Measurements from ENCODE around the gene NUBP2.

The NUBP2 gene

DNA sequence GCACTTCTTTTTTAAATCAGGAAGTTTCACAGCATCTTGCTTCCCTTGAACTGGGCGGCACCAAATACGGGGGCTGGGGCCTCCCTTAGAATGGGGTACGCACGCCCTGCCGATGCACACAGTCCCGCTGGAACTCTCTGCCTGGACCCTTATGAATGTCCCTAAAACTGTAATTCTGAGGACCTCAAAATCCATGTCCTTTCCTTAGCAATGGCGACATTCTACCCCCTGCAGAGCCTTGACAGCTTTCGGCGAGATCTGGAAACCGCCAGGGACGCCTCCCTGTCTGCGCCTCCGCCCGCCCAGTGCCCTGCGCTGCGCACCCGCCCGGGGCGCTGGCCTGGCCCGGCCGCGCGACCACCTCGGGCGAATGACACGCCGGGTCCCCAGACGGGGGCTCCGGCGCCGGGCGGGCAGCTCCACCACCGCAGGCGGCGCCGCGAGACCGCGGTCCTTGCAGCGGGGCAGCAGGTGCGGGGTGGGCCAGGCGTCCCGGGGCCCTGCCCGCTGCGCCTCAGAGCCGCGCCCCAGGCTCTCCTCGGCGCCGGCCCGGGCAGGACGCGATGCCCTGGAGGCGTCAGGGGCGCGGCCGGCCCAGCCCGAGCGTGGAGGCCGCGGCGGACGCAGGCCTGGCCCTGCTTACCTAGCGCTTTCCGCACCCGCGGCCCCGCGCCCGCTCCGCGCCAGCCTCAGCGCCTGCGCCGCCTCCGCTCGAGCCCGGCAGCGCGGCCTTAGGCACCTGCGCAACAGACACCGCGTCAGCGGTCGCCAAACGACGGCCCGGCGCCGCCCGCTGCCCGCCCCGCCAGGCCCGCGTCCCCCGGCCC lies 43.3 kb downstream of the NUBP2 start:
- Mint-ChIP-seq H3K27ac (no peak overlapping the region), H3K27me3 (ENCODE audit: low read depth, poor library complexity) (peaks cover 15% of the 10 kb centered on the region), H3K9me3 (no peaks in the 10 kb centered on the region), H3K4me1 (peaks cover 40% of the 10 kb centered on the region), H3K4me3 (peak overlapping the region; percentile 81), H3K36me3 (ENCODE audit: low read depth) (peaks cover 16% of the 10 kb centered on the region)
- no peak for TF ChIP-seq CTCF (IDR thresholded peaks at IDR 0.05)
- peak; percentile 46 for DNase-seq

- peak within 1 kb of the TSS; percentile 97 for H3K4me3 Mint-ChIP-seq
- peaks cover 15% of the 10 kb centered on the region for H3K27me3 Mint-ChIP-seq (ENCODE audit: low read depth, poor library complexity)
- peak within 1 kb of the TSS; percentile 57 for H3K27ac Mint-ChIP-seq
- DNase-seq = peak; percentile 93
- H3K9me3 Mint-ChIP-seq = no peaks in the 10 kb centered on the region
- peaks cover 21% of the 10 kb centered on the region for H3K36me3 Mint-ChIP-seq (ENCODE audit: low read depth)
- TF ChIP-seq CTCF (IDR thresholded peaks at IDR 0.05) = no peak
- H3K4me1 Mint-ChIP-seq = peaks cover 40% of the 10 kb centered on the region
These were observed 44.2 kb downstream of the NUBP2 start, which contains the start of the genes FAHD1 and HAGH for GRCh38 chr16:1826691-1827573. Gene FAHD1 (plus strand): TSS chr16:1827206. CDS start chr16:1827239, 33 bp downstream. Gene HAGH (minus strand): TSS chr16:1826825. CDS start chr16:1826787, 38 bp downstream.

GRCh38 chr16:1828645-1829410 lies 46.1 kb downstream of the NUBP2 start:
- Mint-ChIP-seq H3K27me3 (ENCODE audit: low read depth, poor library complexity) (peaks cover 15% of the 10 kb centered on the region), H3K27ac (no peak overlapping the region), H3K4me1 (peaks cover 37% of the 10 kb centered on the region), H3K4me3 (peak overlapping the region; percentile 97), H3K36me3 (ENCODE audit: low read depth) (peaks cover 25% of the 10 kb centered on the region), H3K9me3 (no peaks in the 10 kb centered on the region)
- no peak for TF ChIP-seq CTCF (IDR thresholded peaks at IDR 0.05)
- no peak for DNase-seq

DNA sequence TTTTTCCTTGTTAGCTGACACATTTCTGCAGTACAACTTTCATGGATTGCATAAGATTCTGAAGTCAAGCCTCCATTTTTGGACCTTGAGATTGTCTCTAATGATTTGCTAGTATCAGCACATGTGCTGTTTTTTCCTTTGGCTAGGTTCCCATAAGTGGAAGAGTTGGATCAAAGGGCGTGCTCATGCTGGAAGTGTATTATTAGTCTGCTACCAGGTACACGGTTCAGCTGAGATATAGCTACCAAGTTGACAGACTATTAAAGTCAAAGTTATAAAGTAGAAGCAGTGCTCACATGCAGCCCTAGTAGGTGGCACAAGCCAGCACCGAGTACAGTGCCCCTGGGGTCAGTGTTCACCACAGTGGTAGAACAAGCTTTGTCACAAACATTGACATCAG lies 47.5 kb downstream of the NUBP2 start:
- H3K4me1 Mint-ChIP-seq = peaks cover 27% of the 10 kb centered on the region
- no peak for TF ChIP-seq CTCF (IDR thresholded peaks at IDR 0.05)
- H3K4me3 Mint-ChIP-seq = no peak overlapping the region
- H3K9me3 Mint-ChIP-seq = no peaks in the 10 kb centered on the region
- DNase-seq = no peak
- H3K27ac Mint-ChIP-seq = no peak overlapping the region
- H3K27me3 Mint-ChIP-seq (ENCODE audit: low read depth, poor library complexity) = peaks cover 7% of the 10 kb centered on the region
- H3K36me3 Mint-ChIP-seq (ENCODE audit: low read depth) = peaks cover 25% of the 10 kb centered on the region

DNA sequence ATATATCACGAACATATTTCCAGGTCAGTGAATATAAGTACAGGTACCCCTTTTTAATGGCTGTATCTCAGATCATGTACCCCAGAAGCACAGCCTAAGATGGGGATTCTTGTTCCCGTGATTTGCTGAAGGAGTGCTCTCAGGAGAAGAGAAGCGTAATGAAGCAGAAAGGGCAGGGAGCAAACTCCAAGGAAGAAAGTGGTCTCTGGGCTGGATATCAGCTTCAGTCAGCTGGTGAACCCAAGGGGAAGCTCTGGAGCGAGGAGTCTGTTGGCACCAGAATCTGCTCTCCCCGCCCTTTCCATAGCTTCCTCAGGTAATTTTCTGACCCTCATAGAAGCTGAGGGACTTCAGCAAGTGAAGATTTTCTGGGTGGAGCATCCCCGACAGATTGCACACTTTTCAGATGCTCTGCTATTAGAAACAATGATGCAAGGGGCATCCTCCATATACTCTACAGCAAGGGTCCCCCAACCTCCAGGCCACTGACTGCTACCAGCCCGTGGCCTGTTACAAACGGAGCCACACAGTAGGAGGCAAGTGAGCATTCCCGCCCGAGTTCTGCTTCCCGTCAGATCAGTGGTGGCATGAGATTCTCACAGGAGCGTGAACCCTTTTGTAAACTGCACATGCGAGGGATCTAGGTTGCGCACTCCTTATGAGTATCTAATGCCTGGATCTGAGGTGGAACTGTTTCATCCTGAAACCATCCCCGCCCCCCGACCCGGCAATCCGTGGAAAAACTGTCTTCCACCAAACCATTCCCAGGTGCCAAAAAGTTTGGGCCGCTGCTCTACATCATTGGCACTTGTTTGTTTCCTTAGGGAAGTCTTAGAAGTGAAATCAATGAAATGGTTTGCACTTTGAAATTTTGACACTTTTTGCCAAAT lies 48.7 kb downstream of the NUBP2 start:
- H3K36me3 Mint-ChIP-seq (ENCODE audit: low read depth) = peaks cover 25% of the 10 kb centered on the region

More for the DNA sequence above, 48.7 kb downstream of the NUBP2 start:
- Mint-ChIP-seq H3K27ac (no peak overlapping the region), H3K9me3 (no peaks in the 10 kb centered on the region), H3K4me1 (peaks cover 23% of the 10 kb centered on the region), H3K4me3 (no peak overlapping the region), H3K27me3 (ENCODE audit: low read depth, poor library complexity) (peaks cover 9% of the 10 kb centered on the region)
- DNase-seq = no peak
- TF ChIP-seq CTCF (IDR thresholded peaks at IDR 0.05) = no peak
